NCI-H524 (cell line): ENCODE measurements around the gene ECHS1.
"Not testable (repeated sequence)": the region's sequence is repeated elsewhere in the genome, so short reads cannot be mapped to it uniquely, and the experiment has no call there.

Source experiments
- DNase-seq, 2 experiments: peaks; one replicate each; lab custom pipeline; 2025; lab: John Stamatoyannopoulos, UW

The ECHS1 gene

DNA sequence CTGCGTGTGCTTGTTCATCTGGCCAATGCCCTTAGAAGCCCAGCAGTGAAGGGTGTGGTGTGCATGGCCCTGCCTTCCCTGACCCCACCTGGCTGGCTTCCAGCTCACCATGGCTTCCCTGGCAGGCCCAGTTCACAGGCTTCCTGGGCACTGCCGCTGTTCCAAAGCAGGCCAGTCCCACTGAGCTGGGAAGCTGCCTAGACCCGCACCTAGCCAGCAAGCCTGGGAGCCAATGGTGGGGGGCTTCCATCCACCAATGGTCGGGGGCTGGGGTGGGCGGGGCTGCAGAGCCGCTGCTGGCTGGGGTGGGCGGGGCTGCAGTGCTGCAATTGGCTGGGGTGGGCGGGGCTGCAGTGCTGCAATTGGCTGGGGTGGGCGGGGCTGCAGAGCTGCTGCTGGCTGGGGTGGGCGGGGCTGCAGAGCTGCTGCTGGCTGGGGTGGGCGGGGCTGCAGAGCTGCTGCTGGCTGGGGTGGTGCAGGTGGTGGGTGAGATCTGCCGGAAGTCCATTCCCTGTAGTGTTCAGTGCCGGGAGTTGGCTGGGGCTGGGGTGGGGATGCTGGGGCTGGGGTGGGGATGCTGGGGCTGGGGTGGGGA, 48.9 kb downstream of the ECHS1 start:
- no peak for DNase-seq

DNA sequence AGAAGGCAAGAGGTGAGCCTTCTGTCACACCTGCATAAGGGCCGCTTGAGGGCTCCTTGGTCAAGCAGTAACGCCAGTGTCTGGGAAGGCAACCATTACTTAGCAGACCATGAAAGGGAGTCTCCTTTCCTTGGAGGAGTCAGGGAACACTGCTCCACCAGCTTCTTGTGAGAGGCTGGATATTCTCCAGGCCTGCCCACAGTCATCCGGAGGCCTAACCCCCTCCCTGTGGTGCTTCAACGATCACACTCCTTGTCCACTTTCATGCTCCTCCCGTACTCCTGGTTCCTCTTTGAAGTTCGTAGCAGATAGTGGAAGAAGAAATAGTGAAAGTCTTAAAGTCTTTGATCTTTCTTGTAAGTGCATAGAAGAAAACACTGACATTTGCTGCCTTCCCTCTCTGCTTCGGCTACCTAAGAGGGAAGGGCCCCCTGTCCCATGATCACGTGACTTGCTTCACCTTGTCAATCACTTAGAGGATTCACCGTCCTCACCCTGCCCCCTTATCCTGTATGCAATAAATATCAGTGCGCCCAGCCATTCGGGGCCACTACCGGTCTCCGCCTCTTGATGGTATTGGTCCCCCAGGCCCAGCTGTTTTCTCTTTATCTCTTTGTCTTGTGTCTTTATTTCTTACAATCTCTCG, 51.0 kb downstream of the ECHS1 start:
- DNase-seq, result not testable (repeated sequence)

DNA sequence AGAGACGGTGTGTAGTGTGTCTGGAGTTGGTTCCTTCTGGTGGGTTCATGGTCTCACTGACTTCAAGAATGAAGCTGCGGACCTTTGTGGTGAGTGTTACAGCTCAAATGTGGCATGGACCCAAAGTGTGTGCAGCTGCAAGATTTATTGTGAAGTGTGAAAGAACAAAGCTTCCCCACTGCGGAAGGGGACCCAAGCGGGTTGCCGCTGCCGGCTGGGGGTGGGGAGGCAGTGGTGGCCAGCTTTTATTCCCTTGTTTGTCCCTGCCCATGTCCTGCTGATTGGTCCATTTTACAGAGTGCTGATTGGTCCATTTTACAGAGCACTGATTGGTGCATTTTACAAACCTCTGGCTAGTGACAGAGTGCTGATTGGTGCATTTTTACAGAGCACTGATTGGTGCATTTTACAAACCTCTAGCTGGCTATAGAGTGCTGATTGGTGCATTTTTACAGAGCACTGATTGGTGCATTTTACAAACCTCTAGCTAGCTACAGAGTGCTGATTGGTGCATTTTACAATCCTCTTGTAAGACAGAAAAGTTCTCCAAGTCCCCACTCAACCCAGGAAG, 52.2 kb downstream of the ECHS1 start:
- not testable (repeated sequence) for DNase-seq

DNA sequence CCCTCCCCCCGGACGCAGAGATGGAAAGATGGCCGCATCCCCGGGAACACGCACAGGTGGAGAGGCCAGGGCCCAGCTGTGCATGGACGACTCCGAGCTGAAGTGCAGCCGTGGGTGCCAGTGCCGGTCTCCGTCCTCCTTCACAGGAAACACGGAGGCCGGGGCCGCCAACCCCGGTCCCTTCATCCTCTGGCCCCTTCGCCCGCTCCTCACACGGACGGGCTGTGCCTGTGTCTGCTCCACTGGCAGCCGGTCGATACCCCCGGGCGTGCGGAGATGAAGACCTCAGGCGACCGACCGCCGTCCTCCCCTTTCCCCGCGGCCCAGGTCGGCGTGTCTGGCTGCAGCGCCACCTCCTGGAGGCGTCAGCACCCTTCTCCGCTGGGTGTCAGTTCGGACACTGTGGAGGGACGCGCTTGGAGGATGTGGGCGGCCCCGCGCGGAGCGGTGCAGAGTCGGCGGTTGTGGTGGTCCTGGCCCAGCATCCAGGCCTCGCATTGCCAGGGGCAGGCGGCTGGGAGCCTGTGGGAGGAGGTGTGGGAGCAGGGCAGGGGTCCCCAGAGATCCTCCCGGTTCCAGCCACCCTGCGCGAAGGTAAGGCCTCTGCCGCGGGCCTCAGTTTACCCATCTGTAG, 54.5 kb downstream of the ECHS1 start:
- peak in 1 of 2 experiments; percentile 22 for DNase-seq

DNA sequence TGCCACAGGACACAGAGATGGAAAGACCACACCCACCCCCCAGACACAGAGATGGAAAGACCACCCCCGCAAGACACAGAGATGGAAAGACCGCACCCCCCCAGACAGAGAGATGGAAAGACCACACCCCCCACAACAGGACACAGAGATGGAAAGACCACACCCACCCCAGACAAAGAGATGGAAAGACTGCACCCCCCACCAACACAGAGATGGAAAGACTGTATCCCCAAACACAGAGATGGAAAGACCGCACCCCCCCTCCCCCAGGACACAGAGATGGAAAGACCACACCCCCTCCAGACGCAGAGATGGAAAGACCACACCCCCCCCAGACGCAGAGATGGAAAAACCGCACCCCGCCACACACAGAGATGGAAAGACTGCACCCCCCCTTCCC, 56.4 kb downstream of the ECHS1 start:
- no peak for DNase-seq

DNA sequence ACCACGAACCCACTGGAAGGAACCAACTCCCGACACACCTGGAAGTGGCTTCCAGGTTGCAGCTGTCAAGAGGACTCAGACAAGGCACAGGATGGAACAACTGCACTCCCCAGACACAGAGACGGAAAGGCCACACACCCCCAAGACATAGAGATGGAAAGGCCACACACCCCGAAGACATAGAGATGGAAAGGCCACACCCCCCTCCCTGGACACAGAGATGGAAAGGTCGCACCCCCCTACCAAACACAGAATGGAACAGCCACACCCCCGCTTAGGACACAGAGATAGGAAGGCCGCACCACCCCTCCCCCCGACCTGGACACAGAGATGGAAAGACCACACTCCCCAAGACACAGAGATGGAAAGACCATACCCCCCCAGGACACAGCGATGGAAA, 56.9 kb downstream of the ECHS1 start:
- DNase-seq, result no peak

DNA sequence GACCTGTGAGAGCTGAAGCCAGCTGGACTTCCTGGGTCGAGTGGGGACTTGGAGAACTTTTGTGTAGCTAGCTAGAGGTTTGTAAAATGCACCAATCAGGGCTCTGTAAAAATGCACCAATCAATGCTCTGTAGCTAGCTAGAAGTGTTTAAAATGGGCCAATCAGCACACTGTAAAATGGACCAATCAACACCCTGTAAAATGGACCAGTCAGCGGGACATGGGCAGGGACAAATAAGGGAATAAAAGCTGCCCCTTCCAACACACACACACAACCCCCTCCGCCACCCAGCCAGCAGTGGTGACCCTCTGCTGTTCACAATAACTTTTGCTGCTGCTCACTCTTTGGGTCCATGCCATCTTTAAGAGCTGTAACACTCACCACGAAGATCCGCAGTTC, 57.3 kb downstream of the ECHS1 start:
- peak in 1 of 2 experiments; percentile 3 for DNase-seq

DNA sequence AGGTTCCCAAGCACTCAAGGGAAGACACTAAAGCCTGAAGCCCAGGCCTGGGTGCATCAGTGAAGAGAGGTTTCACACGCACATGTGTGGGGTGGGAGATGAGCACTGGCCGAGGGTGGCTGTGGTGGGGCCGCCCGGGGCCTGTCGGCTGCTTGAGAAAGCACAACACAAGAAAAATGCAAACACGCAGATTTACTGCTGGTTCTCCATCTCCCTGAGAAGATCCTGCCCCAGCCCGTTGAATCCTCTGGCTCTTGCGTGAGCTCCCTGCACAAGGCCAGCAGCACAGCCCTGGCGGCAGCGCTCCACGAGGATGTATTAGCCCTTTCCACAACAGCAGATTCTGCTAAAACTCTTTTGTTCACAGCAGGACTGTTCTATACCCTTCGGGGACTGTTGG, 58.2 kb downstream of the ECHS1 start:
- no peak for DNase-seq

DNA sequence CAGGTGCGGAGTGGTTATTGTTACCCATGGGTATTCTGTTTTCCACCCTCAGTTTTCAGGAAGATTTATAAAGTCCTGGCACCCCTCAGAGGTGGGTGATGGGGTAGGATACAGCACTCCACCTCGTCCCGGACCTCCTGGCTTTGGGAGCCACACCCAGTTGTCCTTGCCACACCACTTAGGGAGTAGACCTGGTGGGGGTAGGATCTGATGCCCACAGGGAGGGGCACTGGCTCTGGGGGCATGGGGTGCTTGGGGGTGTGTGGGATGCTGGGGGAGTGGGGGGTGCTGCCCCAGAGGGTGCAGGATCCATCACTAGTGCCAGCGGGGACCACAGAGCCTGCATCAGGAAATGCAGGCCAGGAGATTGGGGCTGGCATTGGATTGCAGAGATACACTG, 60.0 kb downstream of the ECHS1 start:
- no peak for DNase-seq

DNA sequence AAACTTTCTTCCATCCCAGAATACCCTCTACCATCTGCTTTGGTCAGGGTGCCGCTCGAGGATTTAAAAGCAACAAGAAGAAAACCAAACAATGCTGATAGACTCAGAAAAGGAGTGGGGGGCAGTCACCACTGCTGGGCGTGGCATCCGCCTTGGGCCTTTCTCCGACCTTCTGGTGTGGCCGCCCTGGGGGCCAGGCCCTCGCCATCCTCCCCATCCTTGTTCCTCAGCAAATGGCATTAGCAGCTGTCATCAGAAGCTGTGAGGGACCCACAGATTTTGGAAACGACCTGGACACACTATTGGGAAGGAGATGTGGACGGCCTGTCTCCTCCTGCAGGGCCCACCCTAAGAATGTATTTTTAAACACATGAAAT, 60.4 kb downstream of the ECHS1 start:
- no peak for DNase-seq
